ENCODE measurements around the gene FOSL2. TPM values are rescaled to one million over a fixed set of nuclear protein-coding genes. Genes with fewer than 3 reads are reported as not detected.

Gene FOSL2
- total RNA-seq, 1 donor, result 171 TPM

GRCh38 chr2:28393114-28393836, 617 bp downstream of the FOSL2 start:
- no peaks in the 10 kb centered on the region for H3K9me3 ChIP-seq (ENCODE audit: low read depth, low read length)

DNA sequence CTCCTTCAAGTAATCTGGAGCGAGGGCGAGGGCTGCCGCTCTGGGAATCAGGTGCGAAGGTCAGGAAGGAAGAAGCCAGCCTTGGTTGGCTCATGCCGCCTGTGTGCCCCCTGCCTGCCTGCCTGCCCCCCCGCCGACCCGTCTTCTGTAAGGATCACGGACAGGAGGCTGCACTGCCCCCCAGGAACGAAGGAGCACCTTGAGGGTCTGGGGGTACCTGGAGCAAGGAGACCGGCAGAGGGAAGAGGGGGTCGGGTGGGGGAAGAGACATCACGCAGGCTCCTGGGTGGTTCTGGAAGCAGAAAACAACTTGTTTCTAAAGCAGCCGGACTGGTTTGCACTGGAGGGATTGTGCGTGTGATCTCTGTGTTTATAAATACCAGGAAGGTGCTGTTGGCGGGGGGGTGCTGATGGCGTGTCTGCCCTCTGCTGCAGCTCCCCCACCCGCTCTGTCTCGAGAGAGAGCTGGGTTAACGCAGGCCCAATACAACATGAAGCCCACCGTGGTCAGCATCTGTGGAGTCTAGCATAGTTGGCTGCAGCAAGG, 1.7 kb downstream of the FOSL2 start:
- Histone ChIP-seq H3K9me3 (ENCODE audit: low read depth, low read length) (no peaks in the 10 kb centered on the region), H3K27me3 (ENCODE audit: insufficient read depth, low read length) (no peaks in the 10 kb centered on the region), H3K4me1 (ENCODE audit: insufficient read depth, low read length) (peaks cover 55% of the 10 kb centered on the region), H3K4me3 (ENCODE audit: low read length) (peak overlapping the region; percentile 95)

More at GRCh38 chr2:28393114-28393836, 617 bp downstream of the FOSL2 start:
- peaks cover 44% of the 10 kb centered on the region for H3K4me1 ChIP-seq (ENCODE audit: insufficient read depth, low read length)
- no peaks in the 10 kb centered on the region for H3K27me3 ChIP-seq (ENCODE audit: insufficient read depth, low read length)
- H3K4me3 ChIP-seq (ENCODE audit: low read length), result peak overlapping the region; percentile 95

- no peaks in the 10 kb centered on the region for H3K9me3 ChIP-seq (ENCODE audit: low read depth, low read length)
- H3K4me3 ChIP-seq (ENCODE audit: low read length), result peak overlapping the region; percentile 95
- peaks cover 58% of the 10 kb centered on the region for H3K4me1 ChIP-seq (ENCODE audit: insufficient read depth, low read length)
- H3K27me3 ChIP-seq (ENCODE audit: insufficient read depth, low read length), result no peaks in the 10 kb centered on the region
Observed at GRCh38 chr2:28394997-28395333, 2.3 kb downstream of the FOSL2 start.

GRCh38 chr2:28395334-28396061, 2.8 kb downstream of the FOSL2 start:
- peak overlapping the region; percentile 95 for H3K4me3 ChIP-seq (ENCODE audit: low read length)
- no peaks in the 10 kb centered on the region for H3K27me3 ChIP-seq (ENCODE audit: insufficient read depth, low read length)
- no peaks in the 10 kb centered on the region for H3K9me3 ChIP-seq (ENCODE audit: low read depth, low read length)
- H3K4me1 ChIP-seq (ENCODE audit: insufficient read depth, low read length), result peaks cover 61% of the 10 kb centered on the region

DNA sequence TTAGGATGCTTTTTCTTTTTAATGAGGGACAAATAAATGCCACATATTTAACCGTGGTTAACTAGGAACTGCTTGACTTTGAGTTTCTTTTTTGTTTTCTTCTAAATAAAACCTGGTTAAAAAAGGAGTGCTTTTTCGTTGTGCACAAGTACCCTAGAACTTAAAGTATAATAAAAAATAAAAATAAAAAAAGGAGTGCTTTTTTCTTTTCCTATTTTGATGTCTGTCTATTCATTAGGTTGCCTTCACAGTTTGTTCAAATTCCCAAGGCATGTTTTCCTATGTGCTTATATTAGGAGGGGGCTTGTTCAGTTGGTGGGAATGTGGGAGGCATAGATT, 4.4 kb downstream of the FOSL2 start:
- H3K27me3 ChIP-seq (ENCODE audit: insufficient read depth, low read length), result no peaks in the 10 kb centered on the region
- peaks cover 65% of the 10 kb centered on the region for H3K4me1 ChIP-seq (ENCODE audit: insufficient read depth, low read length)
- no peaks in the 10 kb centered on the region for H3K9me3 ChIP-seq (ENCODE audit: low read depth, low read length)
- peak overlapping the region; percentile 95 for H3K4me3 ChIP-seq (ENCODE audit: low read length)

DNA sequence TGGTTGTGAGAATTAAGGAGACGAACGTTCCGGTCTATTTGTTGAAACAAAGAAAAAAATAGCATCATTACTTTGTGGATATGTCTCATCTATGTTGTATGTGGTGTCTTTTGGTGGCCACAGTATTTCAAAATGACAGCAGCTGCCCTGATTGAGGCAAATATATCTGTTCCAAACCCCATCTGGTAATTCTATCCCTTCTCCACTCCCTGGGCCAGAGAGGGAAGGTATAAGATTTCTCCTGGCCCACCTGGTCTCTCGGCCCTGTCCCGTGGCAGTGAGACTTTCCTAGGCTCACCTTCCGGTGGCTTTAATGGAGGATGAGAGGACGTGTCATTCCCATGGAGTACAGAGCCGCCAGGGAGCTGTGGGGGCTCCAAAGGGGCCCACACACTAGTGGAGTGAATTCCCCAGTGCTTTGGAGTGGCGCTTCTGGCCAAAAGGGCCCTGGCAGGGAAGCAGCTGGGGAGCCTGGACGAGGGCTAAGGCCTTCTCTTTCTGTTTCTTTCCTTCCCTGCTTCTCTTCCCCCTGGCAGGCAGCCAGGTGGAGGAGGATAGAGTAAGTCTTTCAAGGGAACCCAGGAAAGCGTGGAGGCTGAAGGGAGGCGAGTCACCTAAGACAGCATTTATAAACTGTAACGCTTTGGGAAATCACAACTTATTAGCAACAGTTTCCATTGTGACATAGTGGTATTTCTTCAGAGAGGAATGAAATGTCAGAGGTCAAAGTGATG, 5.6 kb downstream of the FOSL2 start:
- Histone ChIP-seq H3K4me3 (ENCODE audit: low read length) (no peak overlapping the region), H3K27me3 (ENCODE audit: insufficient read depth, low read length) (no peaks in the 10 kb centered on the region), H3K4me1 (ENCODE audit: insufficient read depth, low read length) (peaks cover 77% of the 10 kb centered on the region), H3K9me3 (ENCODE audit: low read depth, low read length) (no peaks in the 10 kb centered on the region)

- Histone ChIP-seq H3K4me1 (ENCODE audit: insufficient read depth, low read length) (peaks cover 86% of the 10 kb centered on the region), H3K27me3 (ENCODE audit: insufficient read depth, low read length) (no peaks in the 10 kb centered on the region), H3K4me3 (ENCODE audit: low read length) (no peak overlapping the region), H3K9me3 (ENCODE audit: low read depth, low read length) (no peaks in the 10 kb centered on the region)
Observed at GRCh38 chr2:28399289-28399688, 6.6 kb downstream of the FOSL2 start.

DNA sequence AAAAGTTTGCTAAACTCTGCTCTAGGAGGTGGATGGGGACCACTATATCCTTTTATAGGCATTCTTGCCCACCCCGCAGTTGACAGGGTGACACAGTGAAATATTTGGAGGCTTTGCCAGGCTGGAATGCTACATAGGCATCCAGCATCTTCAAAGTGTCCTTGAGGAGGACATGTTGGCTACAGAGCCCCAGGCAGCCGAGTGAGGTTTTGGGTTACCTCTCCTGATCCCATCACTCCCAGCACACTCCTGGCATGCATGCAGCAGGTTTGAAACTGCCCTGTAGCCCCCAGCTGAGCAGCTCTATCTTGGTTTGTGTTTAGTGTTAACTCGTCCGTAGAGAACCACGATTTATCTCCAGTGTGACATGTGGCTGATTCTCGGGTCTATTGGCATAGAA, 7.3 kb downstream of the FOSL2 start:
- H3K9me3 ChIP-seq (ENCODE audit: low read depth, low read length), result no peaks in the 10 kb centered on the region
- H3K4me3 ChIP-seq (ENCODE audit: low read length), result no peak overlapping the region
- H3K27me3 ChIP-seq (ENCODE audit: insufficient read depth, low read length), result no peaks in the 10 kb centered on the region
- peaks cover 92% of the 10 kb centered on the region for H3K4me1 ChIP-seq (ENCODE audit: insufficient read depth, low read length)

- no peaks in the 10 kb centered on the region for H3K9me3 ChIP-seq (ENCODE audit: low read depth, low read length)
- H3K27me3 ChIP-seq (ENCODE audit: insufficient read depth, low read length), result no peaks in the 10 kb centered on the region
- H3K4me3 ChIP-seq (ENCODE audit: low read length), result no peak overlapping the region
- peaks cover 97% of the 10 kb centered on the region for H3K4me1 ChIP-seq (ENCODE audit: insufficient read depth, low read length)
Observed at GRCh38 chr2:28400419-28400818, 7.8 kb downstream of the FOSL2 start.

- Histone ChIP-seq H3K4me1 (ENCODE audit: insufficient read depth, low read length) (peaks cover 97% of the 10 kb centered on the region), H3K4me3 (ENCODE audit: low read length) (no peak overlapping the region)
Observed at GRCh38 chr2:28400921-28401320, 8.3 kb downstream of the FOSL2 start.

DNA sequence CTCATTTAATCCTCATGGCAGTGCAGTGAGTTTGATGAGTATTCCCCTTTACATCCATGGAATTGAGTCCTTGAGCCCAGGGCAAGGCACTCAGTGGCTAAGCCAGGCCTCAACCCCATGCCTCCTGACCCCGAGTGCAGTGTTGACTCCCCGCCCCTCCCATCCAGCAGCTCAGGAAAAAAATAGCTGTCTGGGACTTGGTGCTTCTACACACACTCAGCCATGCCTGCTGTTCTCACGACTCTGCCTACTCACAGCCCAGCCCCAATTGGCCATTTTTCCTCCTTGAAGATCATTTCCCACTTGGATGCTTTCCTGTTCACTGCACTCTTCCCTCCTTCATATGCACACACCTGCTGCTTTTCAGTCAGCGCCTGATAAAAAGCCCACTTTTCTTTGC, 8.8 kb downstream of the FOSL2 start:
- no peaks in the 10 kb centered on the region for H3K27me3 ChIP-seq (ENCODE audit: insufficient read depth, low read length)
- peaks cover 98% of the 10 kb centered on the region for H3K4me1 ChIP-seq (ENCODE audit: insufficient read depth, low read length)
- H3K9me3 ChIP-seq (ENCODE audit: low read depth, low read length), result no peaks in the 10 kb centered on the region
- H3K4me3 ChIP-seq (ENCODE audit: low read length), result no peak overlapping the region

More at GRCh38 chr2:28400921-28401320, 8.3 kb downstream of the FOSL2 start:
- no peaks in the 10 kb centered on the region for H3K27me3 ChIP-seq (ENCODE audit: insufficient read depth, low read length)
- H3K9me3 ChIP-seq (ENCODE audit: low read depth, low read length), result no peaks in the 10 kb centered on the region

- H3K4me1 ChIP-seq (ENCODE audit: insufficient read depth, low read length), result peaks cover 98% of the 10 kb centered on the region
- no peak overlapping the region for H3K4me3 ChIP-seq (ENCODE audit: low read length)
- H3K27me3 ChIP-seq (ENCODE audit: insufficient read depth, low read length), result no peaks in the 10 kb centered on the region
- no peaks in the 10 kb centered on the region for H3K9me3 ChIP-seq (ENCODE audit: low read depth, low read length)
Observed at GRCh38 chr2:28401948-28402550, 9.4 kb downstream of the FOSL2 start.

DNA sequence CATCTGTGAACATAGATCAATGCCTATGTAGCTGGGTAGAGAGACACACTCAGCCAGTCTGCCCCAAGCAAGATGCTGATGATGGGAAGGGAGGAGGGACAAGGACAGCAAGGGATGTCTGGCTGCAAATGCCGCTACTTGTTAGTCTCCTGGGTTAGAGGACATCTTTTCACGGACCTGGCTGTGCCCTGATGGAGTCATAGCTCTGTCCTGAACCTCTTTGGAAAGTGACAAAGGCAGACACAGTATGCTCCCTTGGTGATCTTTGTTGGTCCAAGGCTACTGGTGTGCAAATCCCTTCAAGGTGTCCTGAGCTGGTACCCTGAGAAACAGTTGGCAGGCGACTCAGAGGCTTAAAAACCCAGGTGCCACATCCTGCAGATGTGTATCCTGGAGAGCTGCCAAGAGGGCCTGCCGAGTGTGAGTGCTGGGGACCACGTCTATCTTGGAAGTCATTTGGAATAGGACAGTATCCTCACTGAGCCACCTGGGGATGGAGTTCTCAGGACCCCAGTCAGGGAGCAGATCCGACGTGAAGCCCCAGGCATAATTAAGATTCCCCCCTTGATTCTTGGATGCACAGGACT, 10.8 kb downstream of the FOSL2 start:
- no peaks in the 10 kb centered on the region for H3K27me3 ChIP-seq (ENCODE audit: insufficient read depth, low read length)
- H3K4me3 ChIP-seq (ENCODE audit: low read length), result no peak overlapping the region
- no peaks in the 10 kb centered on the region for H3K9me3 ChIP-seq (ENCODE audit: low read depth, low read length)
- peaks cover 98% of the 10 kb centered on the region for H3K4me1 ChIP-seq (ENCODE audit: insufficient read depth, low read length)

GRCh38 chr2:28404086-28404485, 11.4 kb downstream of the FOSL2 start:
- no peaks in the 10 kb centered on the region for H3K9me3 ChIP-seq (ENCODE audit: low read depth, low read length)
- no peaks in the 10 kb centered on the region for H3K27me3 ChIP-seq (ENCODE audit: insufficient read depth, low read length)
- H3K4me3 ChIP-seq (ENCODE audit: low read length), result no peak overlapping the region
- H3K4me1 ChIP-seq (ENCODE audit: insufficient read depth, low read length), result peaks cover 98% of the 10 kb centered on the region

Measured in mononuclear cell (primary cell).